Measurements from ENCODE around the gene NANP. TPM values are rescaled to one million over a fixed set of nuclear protein-coding genes. Genes with fewer than 3 reads are reported as not detected.
"Not testable (repeated sequence)": the region's sequence is repeated elsewhere in the genome, so short reads cannot be mapped to it uniquely, and the experiment has no call there.

The NANP gene
- polyA plus RNA-seq, 1 donor (not counting 4 experiments of a cell fraction or from before 2014, with no cell fraction given) = 6.6 TPM

DNA sequence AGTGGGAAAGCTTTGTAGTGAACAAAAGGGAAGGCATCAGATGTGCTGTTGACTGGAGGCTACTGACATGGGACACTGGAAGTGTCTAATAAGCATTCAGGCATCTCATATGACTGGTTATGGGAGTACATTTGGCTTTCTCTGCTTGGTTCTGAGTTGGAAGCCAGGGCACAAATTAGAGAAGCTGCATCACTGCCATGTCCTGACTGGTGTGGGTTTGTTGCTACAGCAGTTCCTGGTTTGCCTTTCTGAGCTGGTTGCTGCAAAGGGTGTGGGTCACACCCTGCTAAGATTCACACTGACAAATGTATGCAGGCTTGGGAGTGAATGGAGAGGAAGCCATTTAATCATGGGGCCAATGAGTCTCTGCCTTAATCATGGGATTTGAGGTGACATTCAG lies 36.2 kb upstream of the NANP start:
- Histone ChIP-seq H4K20me1 (ENCODE audit: control insufficient read depth, extremely low read depth, insufficient read depth, low read length) (no peaks in the 10 kb centered on the region), H3K4me3 (ENCODE audit: control insufficient read depth in 2 of 3, extremely low read depth in 1 of 3, insufficient read depth in 2 of 3, low read depth in 1 of 3, low read length in 3 of 3) (no peak overlapping the region), H3K9me3 (ENCODE audit: control insufficient read depth, low read depth, low read length) (no peaks in the 10 kb centered on the region), H3K4me1 (ENCODE audit: control insufficient read depth, extremely low read depth, insufficient read depth, low read length) (no peaks in the 10 kb centered on the region), H3K4me2 (ENCODE audit: control insufficient read depth, extremely low read depth, insufficient read depth, low read depth, low read length) (no peak overlapping the region), H3K36me3 (ENCODE audit: control insufficient read depth in 2 of 2, extremely low read depth in 1 of 2, insufficient read depth in 2 of 2, low read length in 2 of 2) (no peaks in the 10 kb centered on the region), H3K9ac (ENCODE audit: control insufficient read depth, extremely low read depth, insufficient read depth, low read length) (no peak overlapping the region), H3K79me2 (ENCODE audit: control insufficient read depth, insufficient read depth, low read length) (no peaks in the 10 kb centered on the region), H3K27me3 (ENCODE audit: control insufficient read depth, extremely low read depth, insufficient read depth, low read length) (no peaks in the 10 kb centered on the region), H2AFZ (ENCODE audit: control insufficient read depth, low read length) (no peak overlapping the region), H3K9me1 (ENCODE audit: control insufficient read depth, extremely low read depth, insufficient read depth, low read length) (no peaks in the 10 kb centered on the region), H3K27ac (ENCODE audit: control insufficient read depth, insufficient read depth, low read length) (no peak overlapping the region)
- FAIRE-seq = no peak
- no peak for DNase-seq (ENCODE audit: low read depth, low spot score)
- TF ChIP-seq, protein P1, sequence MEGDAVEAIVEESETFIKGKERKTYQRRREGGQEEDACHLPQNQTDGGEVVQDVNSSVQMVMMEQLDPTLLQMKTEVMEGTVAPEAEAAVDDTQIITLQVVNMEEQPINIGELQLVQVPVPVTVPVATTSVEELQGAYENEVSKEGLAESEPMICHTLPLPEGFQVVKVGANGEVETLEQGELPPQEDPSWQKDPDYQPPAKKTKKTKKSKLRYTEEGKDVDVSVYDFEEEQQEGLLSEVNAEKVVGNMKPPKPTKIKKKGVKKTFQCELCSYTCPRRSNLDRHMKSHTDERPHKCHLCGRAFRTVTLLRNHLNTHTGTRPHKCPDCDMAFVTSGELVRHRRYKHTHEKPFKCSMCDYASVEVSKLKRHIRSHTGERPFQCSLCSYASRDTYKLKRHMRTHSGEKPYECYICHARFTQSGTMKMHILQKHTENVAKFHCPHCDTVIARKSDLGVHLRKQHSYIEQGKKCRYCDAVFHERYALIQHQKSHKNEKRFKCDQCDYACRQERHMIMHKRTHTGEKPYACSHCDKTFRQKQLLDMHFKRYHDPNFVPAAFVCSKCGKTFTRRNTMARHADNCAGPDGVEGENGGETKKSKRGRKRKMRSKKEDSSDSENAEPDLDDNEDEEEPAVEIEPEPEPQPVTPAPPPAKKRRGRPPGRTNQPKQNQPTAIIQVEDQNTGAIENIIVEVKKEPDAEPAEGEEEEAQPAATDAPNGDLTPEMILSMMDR (optimal IDR thresholded peaks at IDR 0.05 in 1 of 3, IDR thresholded peaks at IDR 0.05 in 1 of 3, conservative IDR thresholded peaks at IDR 0.05 in 1 of 3; ENCODE audit: extremely low read depth in 1 of 3, insufficient read depth in 2 of 3, low read length in 3 of 3) = no peak
- no peak for TF ChIP-seq EZH2 (IDR thresholded peaks at IDR 0.05; ENCODE audit: low read length)
- dilution Hi-C loops (cut with MboI; ENCODE audit: extremely low pct_ligation_motif_present, low sequenced_read_pairs) = no loop called here

DNA sequence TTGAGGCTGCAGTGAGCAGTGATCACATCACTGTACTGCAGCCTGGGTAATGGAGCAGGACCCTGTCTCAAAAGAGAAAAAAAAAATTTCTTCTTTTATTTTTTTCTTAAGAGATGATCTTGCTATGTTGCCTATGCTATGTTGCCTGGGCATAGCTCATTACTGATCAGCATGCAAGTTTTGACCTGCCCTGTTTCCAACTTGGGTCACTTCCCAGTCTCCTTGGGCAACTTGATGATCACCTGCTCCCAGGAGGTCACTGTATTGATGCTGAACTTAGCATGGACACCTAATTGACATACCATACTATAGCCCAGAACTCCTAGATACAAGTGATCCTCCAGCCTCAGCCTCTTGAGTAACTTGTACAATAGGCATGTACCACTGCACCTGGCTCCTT lies 30.7 kb upstream of the NANP start:
- no peak for DNase-seq (ENCODE audit: low read depth, low spot score)
- H3K4me2 ChIP-seq (ENCODE audit: control insufficient read depth, extremely low read depth, insufficient read depth, low read depth, low read length) = no peak overlapping the region
- no peaks in the 10 kb centered on the region for H3K9me3 ChIP-seq (ENCODE audit: control insufficient read depth, low read depth, low read length)
- no peaks in the 10 kb centered on the region for H4K20me1 ChIP-seq (ENCODE audit: control insufficient read depth, extremely low read depth, insufficient read depth, low read length)
- H2AFZ ChIP-seq (ENCODE audit: control insufficient read depth, low read length) = no peak overlapping the region
- H3K9ac ChIP-seq (ENCODE audit: control insufficient read depth, extremely low read depth, insufficient read depth, low read length) = no peak overlapping the region
- peaks cover 2% of the 10 kb centered on the region for H3K4me1 ChIP-seq (ENCODE audit: control insufficient read depth, extremely low read depth, insufficient read depth, low read length)
- no peaks in the 10 kb centered on the region for H3K9me1 ChIP-seq (ENCODE audit: control insufficient read depth, extremely low read depth, insufficient read depth, low read length)
- FAIRE-seq = peak; percentile 57
- TF ChIP-seq EZH2 (IDR thresholded peaks at IDR 0.05; ENCODE audit: low read length) = no peak
- TF ChIP-seq, protein P1 (optimal IDR thresholded peaks at IDR 0.05 in 1 of 3, IDR thresholded peaks at IDR 0.05 in 1 of 3, conservative IDR thresholded peaks at IDR 0.05 in 1 of 3; ENCODE audit: extremely low read depth in 1 of 3, insufficient read depth in 2 of 3, low read length in 3 of 3) = no peak
- H3K27ac ChIP-seq (ENCODE audit: control insufficient read depth, insufficient read depth, low read length) = no peak overlapping the region
- H3K79me2 ChIP-seq (ENCODE audit: control insufficient read depth, insufficient read depth, low read length) = no peaks in the 10 kb centered on the region
- H3K27me3 ChIP-seq (ENCODE audit: control insufficient read depth, extremely low read depth, insufficient read depth, low read length) = no peaks in the 10 kb centered on the region
- H3K36me3 ChIP-seq (ENCODE audit: control insufficient read depth in 2 of 2, extremely low read depth in 1 of 2, insufficient read depth in 2 of 2, low read length in 2 of 2) = no peaks in the 10 kb centered on the region
- dilution Hi-C loops (cut with MboI; ENCODE audit: extremely low pct_ligation_motif_present, low sequenced_read_pairs) = no loop called here
- no peak overlapping the region for H3K4me3 ChIP-seq (ENCODE audit: control insufficient read depth in 2 of 3, extremely low read depth in 1 of 3, insufficient read depth in 2 of 3, low read depth in 1 of 3, low read length in 3 of 3)

DNA sequence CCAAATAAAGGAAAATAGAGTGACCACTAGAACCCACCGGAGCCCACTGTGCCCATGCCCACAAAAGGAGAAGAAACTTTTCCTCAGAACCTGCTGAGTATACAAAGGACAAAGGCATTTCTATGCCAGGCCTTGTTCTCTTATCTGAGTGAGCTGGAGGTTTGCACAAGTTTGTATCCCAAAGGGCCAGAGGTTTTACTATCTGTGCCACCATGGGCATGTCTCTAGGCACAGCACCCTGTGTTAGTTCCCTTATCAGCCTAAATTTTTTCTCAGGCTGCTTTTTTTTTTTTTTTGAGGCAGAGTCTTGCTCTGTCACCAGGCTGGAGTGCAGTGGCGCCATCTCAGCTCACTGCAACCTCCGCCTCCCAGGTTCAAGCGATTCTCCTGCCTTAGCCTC lies 29.1 kb upstream of the NANP start:
- H2AFZ ChIP-seq (ENCODE audit: control insufficient read depth, low read length); H3K4me1 ChIP-seq (ENCODE audit: control insufficient read depth, extremely low read depth, insufficient read depth, low read length); H3K9me1 ChIP-seq (ENCODE audit: control insufficient read depth, extremely low read depth, insufficient read depth, low read length); H3K27ac ChIP-seq (ENCODE audit: control insufficient read depth, insufficient read depth, low read length); DNase-seq (ENCODE audit: low read depth, low spot score); FAIRE-seq; H3K9me3 ChIP-seq (ENCODE audit: control insufficient read depth, low read depth, low read length); H4K20me1 ChIP-seq (ENCODE audit: control insufficient read depth, extremely low read depth, insufficient read depth, low read length); H3K36me3 ChIP-seq (ENCODE audit: control insufficient read depth in 2 of 2, extremely low read depth in 1 of 2, insufficient read depth in 2 of 2, low read length in 2 of 2); H3K4me3 ChIP-seq (ENCODE audit: control insufficient read depth in 2 of 3, extremely low read depth in 1 of 3, insufficient read depth in 2 of 3, low read depth in 1 of 3, low read length in 3 of 3); H3K27me3 ChIP-seq (ENCODE audit: control insufficient read depth, extremely low read depth, insufficient read depth, low read length); H3K9ac ChIP-seq (ENCODE audit: control insufficient read depth, extremely low read depth, insufficient read depth, low read length); dilution Hi-C loops (cut with MboI; ENCODE audit: extremely low pct_ligation_motif_present, low sequenced_read_pairs); H3K4me2 ChIP-seq (ENCODE audit: control insufficient read depth, extremely low read depth, insufficient read depth, low read depth, low read length); H3K79me2 ChIP-seq (ENCODE audit: control insufficient read depth, insufficient read depth, low read length): not testable (repeated sequence)
